Measurements from ENCODE around the gene CNOT1.
"Not testable (repeated sequence)": the region's sequence is repeated elsewhere in the genome, so short reads cannot be mapped to it uniquely, and the experiment has no call there.

The CNOT1 gene

DNA sequence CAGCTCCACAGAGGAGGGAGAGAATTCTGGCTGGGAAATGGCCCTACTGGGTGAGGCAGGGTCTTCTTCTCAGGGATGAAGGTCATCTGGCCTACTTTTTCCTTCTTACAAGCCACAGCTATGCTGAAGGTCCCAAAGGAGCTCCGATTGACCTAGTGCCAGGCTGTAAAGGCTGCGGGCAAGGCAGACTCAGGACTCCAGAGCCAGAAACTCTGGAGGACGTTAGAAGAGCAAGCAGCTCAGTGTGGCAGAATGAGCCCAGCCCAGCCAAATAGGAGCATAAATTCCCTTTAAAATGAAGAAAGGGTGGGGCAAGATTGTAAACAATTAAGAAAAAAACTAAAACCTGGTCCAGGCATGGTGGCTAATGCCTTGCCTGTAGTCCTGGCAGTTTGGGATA is 20.1 kb upstream of the CNOT1 start:
- no peak for FAIRE-seq
- no peak for TF ChIP-seq POLR2A (IDR thresholded peaks at IDR 0.05; ENCODE audit: low read depth, low read length)

DNA sequence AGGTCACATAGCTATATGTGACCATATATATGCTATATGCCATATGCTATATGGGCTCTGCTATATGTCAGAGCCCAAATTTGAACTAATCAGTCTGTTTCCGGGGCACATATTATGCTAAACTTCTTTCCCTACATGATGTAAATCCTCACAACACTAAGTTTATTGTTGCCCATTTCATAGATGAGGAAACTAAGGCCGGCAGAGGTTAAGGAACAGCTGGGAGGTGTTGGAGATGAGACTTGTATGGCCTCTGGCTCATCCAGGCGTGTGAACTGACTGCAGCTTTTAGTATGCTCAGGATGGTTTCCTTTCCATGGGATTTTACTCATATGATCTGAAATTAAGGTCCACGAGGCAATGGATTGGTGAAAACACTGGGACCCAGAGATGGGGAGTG is 17.5 kb upstream of the CNOT1 start:
- DNase-seq (ENCODE audit: insufficient read length, low spot score) = no peak
- no peak for FAIRE-seq
- TF ChIP-seq POLR2A (IDR thresholded peaks at IDR 0.05; ENCODE audit: low read depth, low read length) = no peak

More for the DNA sequence above, 20.1 kb upstream of the CNOT1 start:
- DNase-seq (ENCODE audit: insufficient read length, low spot score) = no peak

DNA sequence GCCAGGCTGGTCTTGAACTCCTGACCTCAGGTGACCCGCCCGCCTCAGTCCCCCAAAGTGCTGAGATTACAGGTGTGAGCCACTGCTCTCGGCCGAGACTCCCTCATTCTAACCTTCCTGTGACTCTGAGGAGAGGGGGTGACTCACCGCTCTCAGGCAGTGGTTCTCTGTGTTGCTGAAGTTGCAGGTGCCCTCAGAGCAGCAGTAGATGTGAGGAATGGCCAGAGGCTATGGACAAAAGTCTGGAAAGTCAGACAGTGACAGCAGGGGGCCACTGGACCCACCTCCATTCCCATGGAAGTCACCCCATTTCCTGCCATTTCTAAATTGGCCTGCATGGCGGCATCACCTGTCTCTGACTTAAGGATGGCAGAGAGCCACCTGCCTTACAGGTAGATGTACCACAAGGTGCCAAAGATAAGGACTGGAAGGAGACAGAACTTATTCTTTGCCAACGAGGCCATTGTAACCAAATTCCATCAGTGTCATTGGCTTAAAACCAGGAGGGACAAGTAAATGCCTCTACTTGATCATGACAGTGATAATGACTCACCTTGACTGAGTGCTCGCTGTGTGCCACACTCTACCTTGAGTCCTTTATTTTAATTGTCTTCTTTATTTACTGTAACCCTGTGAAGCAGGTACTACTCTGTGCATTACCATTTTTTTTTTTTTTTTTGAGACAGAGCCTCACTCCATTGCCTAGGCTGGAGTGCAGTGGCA is 15.3 kb upstream of the CNOT1 start:
- DNase-seq (ENCODE audit: insufficient read length, low spot score) = no peak
- no peak for TF ChIP-seq POLR2A (IDR thresholded peaks at IDR 0.05; ENCODE audit: low read depth, low read length)
- FAIRE-seq = no peak

DNA sequence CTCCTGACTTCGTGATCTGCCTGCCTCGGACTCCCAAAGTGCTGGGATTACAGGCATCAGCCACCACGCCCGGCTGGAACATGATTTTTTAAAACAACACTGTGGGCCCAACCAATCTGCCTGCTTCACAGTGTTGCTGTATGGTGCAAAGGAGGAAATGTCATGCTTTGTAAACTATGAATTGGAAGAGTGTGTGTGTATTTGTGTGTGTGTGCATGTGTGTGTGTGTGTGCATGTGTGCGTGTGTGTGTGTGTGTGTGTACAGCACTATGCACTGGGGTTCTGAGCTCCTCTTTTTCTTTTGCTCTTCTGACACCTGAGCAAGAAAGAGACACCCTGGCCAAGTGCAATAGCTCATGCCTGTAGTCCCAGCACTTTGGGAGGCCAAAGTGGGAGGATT is 14.5 kb upstream of the CNOT1 start:
- FAIRE-seq (no peak), DNase-seq (ENCODE audit: insufficient read length, low spot score) (no peak)
- TF ChIP-seq POLR2A (IDR thresholded peaks at IDR 0.05; ENCODE audit: low read depth, low read length) = no peak

DNA sequence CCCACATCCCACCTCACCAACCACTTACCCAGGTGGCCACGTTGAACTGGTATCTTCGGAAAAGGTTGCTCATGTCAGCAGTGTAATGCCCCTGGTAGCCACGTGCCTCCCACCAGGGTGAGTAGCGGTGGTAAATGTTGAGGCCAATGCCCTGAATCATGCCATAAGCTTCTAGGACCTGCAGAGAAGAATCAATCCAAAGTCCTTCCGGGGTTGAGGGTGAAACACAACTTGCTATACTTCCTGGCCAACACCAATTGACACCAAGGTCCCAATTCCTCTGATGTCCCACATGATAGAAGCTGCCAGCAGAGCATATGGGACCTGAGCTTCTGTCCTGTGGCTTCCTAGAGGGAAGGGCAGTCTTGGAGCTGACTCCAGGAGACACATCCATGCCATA is 11.3 kb upstream of the CNOT1 start:
- no peak for DNase-seq (ENCODE audit: insufficient read length, low spot score)
- no peak for FAIRE-seq
- no peak for TF ChIP-seq POLR2A (IDR thresholded peaks at IDR 0.05; ENCODE audit: low read depth, low read length)

DNA sequence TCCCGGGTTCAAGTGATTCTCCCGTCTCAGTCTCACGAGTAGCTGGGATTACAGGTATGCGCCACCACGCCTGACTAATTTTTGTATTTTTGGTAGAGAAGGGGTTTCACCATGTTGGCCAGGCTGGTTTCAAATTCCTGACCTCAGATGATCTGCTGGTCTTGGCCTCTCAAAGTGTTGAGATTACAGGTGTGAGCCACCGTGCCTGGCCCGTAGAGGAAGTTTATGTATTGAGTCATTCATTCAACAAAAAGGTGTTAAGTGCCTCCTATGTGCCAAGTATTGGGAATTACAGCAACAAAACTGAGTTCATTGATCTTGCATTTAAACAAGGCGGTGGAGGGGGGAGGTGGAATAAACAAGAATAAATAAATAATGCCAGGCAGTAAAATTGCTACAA is 10.2 kb upstream of the CNOT1 start:
- DNase-seq (ENCODE audit: insufficient read length, low spot score) (no peak), FAIRE-seq (no peak)
- no peak for TF ChIP-seq POLR2A (IDR thresholded peaks at IDR 0.05; ENCODE audit: low read depth, low read length)

DNA sequence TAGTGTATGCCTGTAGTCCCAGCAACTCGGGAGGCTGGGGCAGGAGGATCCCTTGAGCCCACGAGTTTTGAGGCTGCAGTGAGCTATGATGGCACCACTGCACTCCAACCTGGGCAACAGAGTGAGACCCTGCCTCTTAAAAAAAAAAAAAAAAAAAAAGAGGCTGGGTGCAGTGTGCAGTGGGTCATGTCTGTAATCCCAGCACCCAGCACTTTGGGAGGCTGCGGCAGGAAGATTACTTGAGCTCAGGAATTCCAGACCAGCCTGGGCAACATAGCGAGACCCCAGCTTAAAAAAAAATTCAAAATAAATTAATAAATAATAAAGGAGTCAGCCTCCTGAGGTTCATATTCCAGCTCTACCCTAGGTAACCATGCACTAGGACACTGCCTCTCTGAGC is 9.6 kb upstream of the CNOT1 start:
- FAIRE-seq (no peak), DNase-seq (ENCODE audit: insufficient read length, low spot score) (no peak)
- TF ChIP-seq POLR2A (IDR thresholded peaks at IDR 0.05; ENCODE audit: low read depth, low read length) = no peak

DNA sequence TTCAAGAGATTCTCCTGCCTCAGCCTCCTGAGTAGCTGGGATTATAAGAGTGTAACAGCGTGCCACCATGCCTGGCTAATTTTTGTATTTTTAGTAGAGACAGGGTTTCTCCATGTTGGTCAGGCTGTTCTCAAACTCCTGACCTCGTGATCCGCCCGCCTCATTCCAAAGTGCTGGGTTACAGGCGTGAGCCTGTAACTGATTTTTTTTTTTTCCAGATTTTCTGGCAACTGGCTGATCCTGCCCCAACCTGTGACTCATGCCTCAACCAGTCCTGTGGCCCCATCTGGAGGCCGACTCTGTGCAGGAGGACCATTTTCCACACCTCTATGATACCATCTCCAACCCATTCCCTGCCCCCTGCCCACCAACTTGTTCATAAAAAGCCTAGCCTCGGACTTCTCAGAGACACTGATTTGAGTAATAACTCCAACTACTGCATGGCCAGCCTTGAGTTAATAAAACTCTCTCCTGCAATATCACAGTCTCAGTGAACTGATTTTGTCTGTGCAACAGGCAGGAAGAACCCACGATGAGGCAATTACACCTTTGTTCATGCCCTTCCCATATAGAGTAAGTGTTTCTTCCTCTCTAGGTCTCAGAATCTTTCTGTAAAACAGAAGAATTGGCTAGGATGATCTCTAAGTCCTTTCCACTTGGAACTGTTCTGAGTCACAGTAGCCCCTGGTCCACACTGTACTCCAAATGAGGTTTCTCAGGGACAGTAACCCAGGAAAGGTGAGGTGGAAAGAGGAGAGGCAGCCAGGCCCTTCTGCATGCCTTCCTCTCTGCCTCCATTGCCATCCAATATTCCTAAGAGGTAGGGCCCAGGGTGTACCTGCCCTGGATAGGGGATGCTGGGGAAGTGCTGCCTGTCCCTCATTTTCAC is 8.8 kb upstream of the CNOT1 start:
- FAIRE-seq (peak; percentile 90), DNase-seq (ENCODE audit: insufficient read length, low spot score) (peak; percentile 57)
- no peak for TF ChIP-seq POLR2A (IDR thresholded peaks at IDR 0.05; ENCODE audit: low read depth, low read length)

DNA sequence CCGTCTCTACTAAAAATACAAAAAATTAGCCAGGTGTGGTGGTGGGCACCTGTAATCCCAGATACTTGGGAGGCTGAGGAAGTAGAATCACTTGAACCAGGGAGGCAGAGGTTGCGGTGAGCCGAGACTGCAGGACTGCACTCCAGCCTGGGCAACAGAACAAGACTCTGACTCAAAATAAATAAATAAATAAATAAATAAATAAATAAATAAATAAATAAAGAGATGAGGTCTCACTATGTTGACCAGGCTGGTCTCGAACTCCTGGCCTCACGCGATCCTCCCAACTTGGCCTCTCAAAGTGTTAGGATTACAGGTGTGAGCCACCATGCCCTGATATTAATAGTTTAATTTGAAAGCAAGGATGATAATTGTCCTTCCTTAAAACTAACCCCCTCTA is 7.4 kb upstream of the CNOT1 start:
- FAIRE-seq; DNase-seq (ENCODE audit: insufficient read length, low spot score): not testable (repeated sequence)

DNA sequence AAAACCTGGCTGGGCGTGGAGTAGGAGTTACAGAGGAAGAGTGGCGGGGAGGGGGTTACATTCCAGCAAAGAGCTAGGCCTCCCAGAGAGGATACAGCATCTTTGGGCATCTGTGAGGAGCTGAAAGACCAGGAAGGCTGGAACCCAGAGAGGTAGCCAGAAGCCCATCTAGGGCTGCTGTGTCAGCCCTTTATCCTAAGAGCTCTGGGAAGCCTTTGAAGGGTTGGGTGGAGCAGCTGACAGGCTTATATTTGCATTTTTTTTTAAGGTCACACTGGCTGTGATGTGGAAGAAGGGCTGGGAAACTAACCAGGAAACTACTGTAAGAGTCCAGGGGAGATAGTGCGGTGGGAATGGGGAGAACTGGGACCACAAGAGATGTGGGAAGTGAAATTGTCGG is 6.8 kb upstream of the CNOT1 start:
- FAIRE-seq (no peak), DNase-seq (ENCODE audit: insufficient read length, low spot score) (no peak)
- no peak for TF ChIP-seq POLR2A (IDR thresholded peaks at IDR 0.05; ENCODE audit: low read depth, low read length)

DNA sequence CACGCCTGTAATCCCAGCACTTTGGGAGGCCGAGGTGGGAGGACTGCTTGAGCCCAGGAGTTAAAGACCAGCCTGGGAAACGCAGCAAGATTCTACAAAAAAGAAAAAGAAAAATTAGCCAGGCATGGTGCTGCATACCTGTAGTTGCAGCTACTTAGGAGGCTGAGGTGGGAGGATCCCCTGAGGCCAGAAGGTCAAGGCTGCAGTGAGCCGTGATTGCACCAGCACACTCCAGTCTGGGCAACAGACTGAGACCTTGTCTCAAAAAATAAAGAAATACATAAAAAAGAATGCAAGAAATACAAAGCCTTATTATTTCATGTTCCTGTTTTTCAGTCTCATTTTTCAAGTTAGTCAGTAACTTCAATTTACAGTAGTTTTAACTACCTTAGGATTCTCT is 5.9 kb upstream of the CNOT1 start:
- no peak for TF ChIP-seq POLR2A (IDR thresholded peaks at IDR 0.05; ENCODE audit: low read depth, low read length)

DNA sequence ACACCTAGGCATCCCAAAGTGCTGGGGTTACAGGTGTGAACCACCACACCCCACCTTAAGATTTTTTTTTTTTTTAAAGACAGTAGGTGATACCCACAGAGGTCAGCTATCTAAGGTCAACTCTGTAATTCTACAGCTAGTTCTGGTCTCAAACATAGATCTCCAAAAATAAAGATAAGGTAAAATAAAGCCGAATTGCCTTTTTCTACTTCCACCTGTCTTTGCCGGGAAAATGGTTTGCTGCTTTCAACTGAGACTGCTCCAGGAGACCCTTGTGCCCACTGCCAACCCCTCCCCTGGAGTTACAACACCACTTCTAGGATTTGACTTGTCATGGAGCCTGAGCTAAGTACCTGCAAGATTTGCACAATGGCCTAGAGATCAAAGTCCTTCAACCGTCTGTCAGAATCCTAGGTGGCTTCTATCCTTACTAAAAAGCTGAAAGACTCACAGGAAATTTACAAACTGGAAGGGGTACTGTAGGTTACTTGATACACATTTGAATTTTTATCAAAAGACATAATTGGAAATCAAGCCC is 4.7 kb upstream of the CNOT1 start:
- DNase-seq (ENCODE audit: insufficient read length, low spot score) = no peak
- TF ChIP-seq POLR2A (IDR thresholded peaks at IDR 0.05; ENCODE audit: low read depth, low read length) = no peak
- no peak for FAIRE-seq

More for the DNA sequence above, 5.9 kb upstream of the CNOT1 start:
- no peak for FAIRE-seq
- no peak for DNase-seq (ENCODE audit: insufficient read length, low spot score)

DNA sequence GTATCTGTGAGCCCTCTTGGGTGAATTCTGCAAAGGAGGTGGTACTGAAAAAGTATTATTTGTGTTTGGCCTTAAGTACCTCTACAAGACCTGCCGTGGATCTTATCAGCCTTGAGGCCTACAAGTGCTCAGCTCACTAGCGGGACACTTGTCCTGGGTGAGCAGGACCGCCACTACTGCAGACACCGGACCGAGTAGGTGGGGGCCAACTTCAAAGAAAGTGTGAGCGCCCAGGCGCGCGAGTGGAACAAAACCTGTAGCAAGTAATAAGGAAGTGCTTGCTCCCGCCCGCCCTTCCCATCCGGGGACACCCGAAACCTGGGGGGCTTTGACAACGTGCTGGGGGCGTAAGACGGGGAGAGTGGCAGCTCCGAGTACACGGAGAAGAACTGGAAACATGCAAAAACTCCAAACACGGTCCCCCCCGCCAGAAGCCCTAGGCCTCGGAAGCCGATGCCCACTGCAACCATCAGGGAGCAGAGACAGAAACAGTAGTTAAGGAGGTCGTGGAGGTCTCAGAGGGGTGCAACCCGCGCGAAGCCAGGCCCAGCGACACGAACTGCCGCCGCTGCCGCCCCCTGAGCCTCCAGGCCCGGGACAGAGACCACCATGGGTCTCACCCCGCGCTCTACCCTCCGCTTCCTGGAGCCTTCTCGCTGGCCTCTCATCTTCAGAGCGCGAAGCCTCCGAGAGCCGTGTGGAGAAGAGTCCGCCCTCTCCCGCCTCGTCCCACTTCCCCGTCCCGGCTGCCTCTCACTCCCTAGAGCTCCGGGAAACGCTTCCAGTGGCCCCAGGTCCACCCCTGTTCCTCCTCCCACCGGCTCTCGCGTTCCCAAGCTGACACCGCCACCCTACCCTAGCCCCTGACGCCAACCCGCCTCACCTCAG is 537 bp downstream of the CNOT1 start:
- TF ChIP-seq POLR2A (IDR thresholded peaks at IDR 0.05; ENCODE audit: low read depth, low read length) = no peak
- DNase-seq (ENCODE audit: insufficient read length, low spot score) (no peak), FAIRE-seq (no peak)

DNA sequence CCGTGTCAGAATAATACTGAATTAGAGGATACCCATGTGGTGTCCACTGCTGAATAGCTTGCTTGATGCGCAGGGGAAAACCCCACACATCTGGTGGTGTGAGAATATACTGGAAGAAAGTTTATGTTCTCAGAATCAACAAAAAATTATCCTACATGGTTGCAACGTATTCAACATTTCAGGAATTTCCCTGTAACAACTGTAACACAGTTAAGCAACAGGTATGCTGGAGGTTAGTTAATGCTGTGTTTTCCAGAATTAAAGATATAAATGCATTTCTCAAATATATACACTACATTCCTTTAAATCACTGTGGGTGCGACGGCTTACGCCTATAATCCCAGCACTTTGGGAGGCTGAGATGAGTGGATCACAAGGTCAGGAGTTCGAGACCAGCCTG is 5.4 kb downstream of the CNOT1 start:
- DNase-seq (ENCODE audit: insufficient read length, low spot score) (no peak), FAIRE-seq (no peak)
- no peak for TF ChIP-seq POLR2A (IDR thresholded peaks at IDR 0.05; ENCODE audit: low read depth, low read length)
